H1 (cell line): ENCODE measurements around the gene DDHD1. TPM values are rescaled to one million over a fixed set of nuclear protein-coding genes. Genes with fewer than 3 reads are reported as not detected.

Experiments used
- CBX5 ChIP-seq: fragments of 300-800, 300-1000 bp; sonication (generic); IDR thresholded peaks from 2 replicates; pipeline ENCODE4 v1.7.1; 2016; ENCODE audit warnings: antibody characterized with exemption, low read length, low read depth
- RAD21 ChIP-seq, 2 experiments: IDR thresholded peaks in 1 of 2; conservative IDR thresholded peaks in 1 of 2; 2 replicates each; pipeline ENCODE4 v1.6.1; 2011; ENCODE audit warnings: low read depth in 2 of 2, low read length in 2 of 2, improper control_type of control experiment in 1 of 2, inconsistent platforms in 1 of 2, mild to moderate bottlenecking in 1 of 2, moderate library complexity in 1 of 2
- RBBP5 ChIP-seq: IDR thresholded peaks from 2 replicates; pipeline ENCODE4 v1.7.1; 2012; ENCODE audit warnings: low read depth, mild to moderate bottlenecking, inconsistent platforms, low read length, moderate library complexity, borderline replicate concordance
- RNF2 ChIP-seq: fragments of 200-900, 300-1000 bp; sonication (generic); IDR thresholded peaks from 2 replicates; pipeline ENCODE4 v1.7.1; 2016; ENCODE audit warnings: borderline replicate concordance, low read depth, mild to moderate bottlenecking, antibody characterized with exemption, low read length; ENCODE audit not compliant: poor library complexity, severe bottlenecking; ENCODE audit errors: missing control alignments
- SIN3A ChIP-seq, 2 experiments: IDR thresholded peaks in 1 of 2; conservative IDR thresholded peaks in 1 of 2; 2 replicates each; pipeline ENCODE4 v1.6.1; 2011 to 2012; ENCODE audit warnings: low read length in 2 of 2, improper control_type of control experiment in 1 of 2, low read depth in 1 of 2, mild to moderate bottlenecking in 1 of 2
- polyA plus RNA-seq, 7 experiments: library from polyadenylated mRNA; depleted of rRNA in 3 of 7; stranded (reverse) in 5 of 7; unstranded in 2 of 7; fragments of >200 nt in 5 of 7; fragments of 200-250 nt in 2 of 7; gene quantifications; 1 replicate in 5 of 7; 2 replicates in 1 of 7; 4 replicates in 1 of 7; pipeline versions ENCODE4 v1.2.1 to v1.2.3, GENCODE V29; 2011 to 2013; ENCODE audit warnings: missing spikeins in 2 of 7, mixed read lengths in 2 of 7
- total RNA-seq: library from RNA; stranded (reverse); fragmentation: NEBNext Ultra II Directional; extraction: Animal tissue kit (Norgen Biotek cat#: 25700); gene quantifications from 2 replicates; pipeline ENCODE4 v1.2.1, GENCODE V29; 2021

DDHD1 gene
- total and polyA plus RNA-seq, 2 of the 8 experiments (the other 6 are each of a cell fraction or from before 2014, with no cell fraction given): 3.6 to 16.0 TPM

GRCh38 chr14:53174918-53175317 is 21.8 kb upstream of the DDHD1 start (continued):
- TF ChIP-seq RAD21 (IDR thresholded peaks at IDR 0.05 in 1 of 2, conservative IDR thresholded peaks at IDR 0.05 in 1 of 2; ENCODE audit: low read depth in 2 of 2, low read length in 2 of 2) (no peak), CBX5 (no peak), RBBP5 (no peak), RNF2 (no peak), SIN3A (conservative IDR thresholded peaks at IDR 0.05 in 1 of 2, IDR thresholded peaks at IDR 0.05 in 1 of 2; ENCODE audit: low read depth in 1 of 2, low read length in 2 of 2) (no peak)
